ENCODE results near the gene ZNF317.

DNA sequence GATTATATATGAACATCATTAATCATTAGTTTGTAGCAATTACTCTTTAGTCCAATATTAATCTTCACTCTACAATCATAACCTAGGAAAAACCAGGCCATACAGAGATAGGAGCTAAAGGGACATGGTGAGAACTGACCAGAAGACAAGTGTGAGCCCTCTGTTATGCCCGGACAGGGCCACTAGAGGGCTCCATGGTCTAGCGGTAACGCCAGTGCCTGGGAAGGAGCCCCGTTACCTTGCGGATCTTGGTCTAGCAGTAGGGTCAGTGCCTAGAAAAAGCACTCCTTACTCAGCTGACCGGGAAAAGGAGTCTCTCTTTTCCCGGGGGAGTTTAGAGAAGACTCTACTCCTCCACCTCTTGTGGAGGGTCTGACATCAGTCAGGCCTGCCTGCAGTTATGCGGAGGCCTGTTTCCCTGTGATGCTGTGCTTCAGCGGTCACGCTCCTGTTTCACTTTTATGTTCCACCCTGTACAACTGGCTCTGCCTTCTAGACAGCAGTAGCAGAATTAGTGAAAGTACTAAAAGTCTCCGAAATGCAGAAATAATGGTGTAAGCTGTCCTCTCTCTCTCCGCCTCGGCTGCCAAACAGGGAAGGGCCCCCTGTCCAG, 65.4 kb downstream of the ZNF317 start:
- TF ChIP-seq, protein P1, sequence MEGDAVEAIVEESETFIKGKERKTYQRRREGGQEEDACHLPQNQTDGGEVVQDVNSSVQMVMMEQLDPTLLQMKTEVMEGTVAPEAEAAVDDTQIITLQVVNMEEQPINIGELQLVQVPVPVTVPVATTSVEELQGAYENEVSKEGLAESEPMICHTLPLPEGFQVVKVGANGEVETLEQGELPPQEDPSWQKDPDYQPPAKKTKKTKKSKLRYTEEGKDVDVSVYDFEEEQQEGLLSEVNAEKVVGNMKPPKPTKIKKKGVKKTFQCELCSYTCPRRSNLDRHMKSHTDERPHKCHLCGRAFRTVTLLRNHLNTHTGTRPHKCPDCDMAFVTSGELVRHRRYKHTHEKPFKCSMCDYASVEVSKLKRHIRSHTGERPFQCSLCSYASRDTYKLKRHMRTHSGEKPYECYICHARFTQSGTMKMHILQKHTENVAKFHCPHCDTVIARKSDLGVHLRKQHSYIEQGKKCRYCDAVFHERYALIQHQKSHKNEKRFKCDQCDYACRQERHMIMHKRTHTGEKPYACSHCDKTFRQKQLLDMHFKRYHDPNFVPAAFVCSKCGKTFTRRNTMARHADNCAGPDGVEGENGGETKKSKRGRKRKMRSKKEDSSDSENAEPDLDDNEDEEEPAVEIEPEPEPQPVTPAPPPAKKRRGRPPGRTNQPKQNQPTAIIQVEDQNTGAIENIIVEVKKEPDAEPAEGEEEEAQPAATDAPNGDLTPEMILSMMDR (IDR thresholded peaks at IDR 0.05) = peak; percentile 55 to 89 (median 82)
- no peak for TF ChIP-seq POLR2A (IDR thresholded peaks at IDR 0.05)

Measured in body of pancreas (tissue), 4 donors.